Mucosa of stomach (tissue), 1 donor: ENCODE data around the gene NEK8.
"Not testable (repeated sequence)": the region's sequence is repeated elsewhere in the genome, so short reads cannot be mapped to it uniquely, and the experiment has no call there.

Experiments
- H3K27me3 ChIP-seq: one replicate; pipeline ENCODE4 v1.7.0; 2013; ENCODE audit warnings: mild to moderate bottlenecking, low read length; ENCODE audit not compliant: control insufficient read depth, insufficient read depth
- H3K36me3 ChIP-seq: one replicate; pipeline ENCODE4 v1.7.0; 2013; ENCODE audit warnings: low read length; ENCODE audit not compliant: control insufficient read depth, insufficient read depth
- H3K4me1 ChIP-seq: one replicate; pipeline ENCODE4 v1.7.0; 2013; ENCODE audit warnings: mild to moderate bottlenecking, low read length; ENCODE audit not compliant: control insufficient read depth, insufficient read depth
- H3K4me3 ChIP-seq: one replicate; pipeline ENCODE4 v1.7.0; 2013; ENCODE audit warnings: low read length
- H3K9ac ChIP-seq: one replicate; pipeline ENCODE4 v1.7.0; 2013; ENCODE audit warnings: mild to moderate bottlenecking, low read length, moderate library complexity
- H3K9me3 ChIP-seq: one replicate; pipeline ENCODE4 v1.7.0; 2013; ENCODE audit warnings: mild to moderate bottlenecking, low read length, moderate library complexity; ENCODE audit not compliant: control insufficient read depth
- donor health status: Pancreatic carcinoma.

Gene NEK8

DNA sequence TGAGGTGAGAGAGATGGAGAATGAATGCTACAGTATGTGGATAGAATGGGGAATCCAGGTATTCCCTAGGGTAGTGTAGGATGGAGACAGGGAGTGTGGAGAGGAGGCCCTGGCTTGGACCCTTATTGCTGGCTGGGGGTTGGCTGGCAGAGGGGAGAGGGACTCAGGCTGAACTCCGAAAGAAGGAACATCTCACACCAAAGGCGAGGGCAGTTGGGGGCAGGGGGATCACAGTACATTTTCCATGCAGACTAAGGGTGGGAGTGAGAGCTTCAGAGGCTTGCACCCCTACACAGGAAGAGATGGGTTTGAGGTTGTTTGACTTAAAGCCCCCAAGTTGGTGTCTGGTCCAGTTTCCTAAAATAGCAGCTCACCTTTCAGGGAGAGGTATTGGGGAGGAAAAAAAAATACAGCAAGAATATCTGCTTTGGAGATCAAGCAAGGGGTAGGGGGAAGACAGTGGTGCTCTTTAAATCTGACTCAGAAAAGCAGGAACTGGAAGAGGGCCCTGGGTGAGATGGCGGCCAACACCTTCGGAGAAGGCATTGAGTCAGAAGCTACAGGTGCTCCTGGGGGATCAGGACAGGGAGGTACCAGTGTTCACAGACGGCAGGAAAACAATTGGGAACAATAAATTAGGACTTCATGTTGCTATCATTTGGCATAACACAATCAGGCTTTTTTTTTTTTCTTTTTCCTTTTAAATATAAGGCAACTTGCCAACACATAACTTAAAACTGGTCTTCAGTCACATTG is 27.6 kb downstream of the NEK8 start:
- Histone ChIP-seq H3K36me3 (peaks cover 3% of the 10 kb centered on the region), H3K9me3 (no peaks in the 10 kb centered on the region), H3K27me3 (no peaks in the 10 kb centered on the region), H3K4me3 (no peak overlapping the region), H3K9ac (no peak overlapping the region), H3K4me1 (peaks cover 4% of the 10 kb centered on the region)

- peaks cover 3% of the 10 kb centered on the region for H3K36me3 ChIP-seq
- H3K27me3 ChIP-seq = no peaks in the 10 kb centered on the region
These were observed 30.0 kb downstream of the NEK8 start for GRCh38 chr17:28758411-28759121.

DNA sequence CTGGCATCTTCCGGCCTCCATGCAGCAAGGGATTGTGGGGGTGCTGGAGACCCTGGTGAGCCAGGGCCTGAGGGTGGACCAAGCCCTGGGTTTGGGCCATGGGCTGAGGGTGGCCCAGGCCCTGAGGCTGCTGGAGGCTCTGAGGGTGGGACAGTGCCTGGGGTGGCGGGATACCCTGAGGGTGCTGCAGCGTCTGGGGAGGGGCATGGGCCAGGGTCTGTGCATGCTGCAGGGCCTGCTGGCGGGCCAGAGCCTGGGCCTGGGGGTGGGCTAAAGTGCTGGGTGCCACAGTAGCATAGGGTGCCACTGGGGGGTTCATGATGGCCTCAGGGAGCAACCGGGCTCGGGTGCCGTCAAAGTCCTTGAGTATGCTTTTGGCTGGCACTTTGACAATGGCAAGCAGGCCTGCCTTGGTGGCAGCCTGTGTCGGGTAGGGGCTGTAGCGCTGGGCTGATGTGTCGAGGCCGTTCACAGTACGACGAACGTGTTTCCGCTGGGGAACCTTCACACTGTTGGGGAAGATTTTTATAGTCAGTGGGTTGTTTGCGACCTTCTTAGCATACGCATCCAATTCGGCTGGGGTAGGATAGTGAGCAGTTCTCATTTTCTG is 30.8 kb downstream of the NEK8 start:
- H3K9me3 ChIP-seq = no peaks in the 10 kb centered on the region
- H3K4me3 ChIP-seq = no peak overlapping the region
- no peak overlapping the region for H3K9ac ChIP-seq
- H3K27me3 ChIP-seq = no peaks in the 10 kb centered on the region
- peaks cover 7% of the 10 kb centered on the region for H3K4me1 ChIP-seq
- H3K36me3 ChIP-seq = peaks cover 3% of the 10 kb centered on the region

More at GRCh38 chr17:28758411-28759121, 30.0 kb downstream of the NEK8 start:
- Histone ChIP-seq H3K9ac (no peak overlapping the region), H3K9me3 (no peaks in the 10 kb centered on the region), H3K4me3 (no peak overlapping the region), H3K4me1 (peaks cover 7% of the 10 kb centered on the region)

DNA sequence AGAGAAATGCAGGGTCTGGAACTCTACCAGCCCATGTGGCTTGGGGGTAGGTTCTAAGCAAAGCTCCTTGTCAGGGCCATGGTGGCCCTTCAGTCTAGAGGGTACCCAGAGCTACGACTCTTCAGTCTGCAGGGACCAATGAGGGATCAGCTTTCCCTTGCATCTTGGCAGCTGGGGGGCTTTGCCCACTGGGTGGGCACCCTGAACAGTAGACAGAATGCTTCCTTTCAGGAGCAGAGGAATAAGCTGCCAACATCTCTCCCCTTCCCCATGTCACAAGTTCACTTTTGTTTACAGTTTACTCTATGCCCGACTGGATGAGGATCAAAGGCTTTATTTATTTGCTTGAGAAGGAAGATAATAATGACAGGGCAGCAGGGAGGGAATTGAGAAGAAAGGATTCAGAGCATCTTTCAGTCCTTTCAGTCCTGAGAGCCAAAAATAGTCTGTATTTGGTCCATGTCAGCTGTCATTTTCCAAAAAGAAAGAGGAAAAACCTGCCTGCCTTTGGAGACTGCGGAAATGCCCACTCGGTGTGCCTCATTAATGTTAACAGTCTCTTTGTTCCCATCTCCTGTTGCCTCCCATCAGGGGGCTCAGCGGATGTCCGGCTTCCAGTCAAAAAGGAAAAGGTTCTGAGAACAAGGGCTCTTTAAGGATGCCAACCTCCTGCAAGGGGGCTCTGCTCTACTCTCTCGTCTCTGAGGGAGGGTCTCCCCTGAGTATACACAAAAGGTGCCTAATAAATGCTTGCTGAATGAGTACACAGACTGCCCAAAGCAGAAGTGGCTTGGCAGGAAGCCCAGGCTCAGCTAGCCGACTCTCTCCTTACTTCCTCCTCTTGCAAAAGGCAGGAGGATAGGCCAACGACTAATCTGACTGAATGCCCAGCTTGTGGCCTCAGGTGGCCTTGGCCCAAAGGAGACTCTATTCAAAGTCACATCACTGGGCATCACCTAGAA is 32.3 kb downstream of the NEK8 start:
- no peak overlapping the region for H3K4me3 ChIP-seq
- no peaks in the 10 kb centered on the region for H3K27me3 ChIP-seq
- H3K9ac ChIP-seq = no peak overlapping the region
- H3K9me3 ChIP-seq = no peaks in the 10 kb centered on the region
- peaks cover 7% of the 10 kb centered on the region for H3K4me1 ChIP-seq
- peaks cover 3% of the 10 kb centered on the region for H3K36me3 ChIP-seq

DNA sequence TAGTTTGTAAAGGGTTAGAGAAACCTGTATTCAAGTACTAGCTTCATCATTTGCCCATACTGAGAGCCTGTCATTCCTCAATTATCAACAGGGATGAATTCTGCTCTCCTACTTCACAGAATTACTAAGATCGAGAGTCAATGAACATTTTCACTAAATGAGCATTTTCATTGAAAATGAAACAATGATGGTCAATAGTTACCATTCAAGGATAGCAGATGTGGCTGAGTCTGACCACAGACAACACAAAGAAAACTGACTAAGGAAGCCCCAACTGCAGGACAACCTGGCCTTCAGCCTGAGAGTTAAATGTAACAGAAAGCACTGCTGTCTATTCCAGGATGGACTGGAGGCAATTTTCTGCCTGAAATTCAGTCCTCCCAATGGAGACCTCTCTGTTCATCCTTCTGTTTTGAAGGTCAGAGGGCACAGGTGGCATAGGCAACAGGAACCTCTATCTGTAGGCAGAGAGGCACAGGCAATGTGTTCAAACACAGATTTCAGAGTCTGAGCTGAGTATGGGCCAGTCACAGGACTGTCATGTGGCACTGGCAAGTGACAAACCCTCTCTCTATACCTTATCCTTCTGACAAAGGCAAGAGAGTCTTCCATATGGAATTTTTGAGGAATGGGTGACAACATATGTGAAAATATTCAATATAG is 34.7 kb downstream of the NEK8 start:
- H3K27me3 ChIP-seq = no peaks in the 10 kb centered on the region
- H3K4me1 ChIP-seq = peaks cover 7% of the 10 kb centered on the region
- no peaks in the 10 kb centered on the region for H3K36me3 ChIP-seq
- H3K4me3 ChIP-seq = no peak overlapping the region
- no peaks in the 10 kb centered on the region for H3K9me3 ChIP-seq
- H3K9ac ChIP-seq = no peak overlapping the region

DNA sequence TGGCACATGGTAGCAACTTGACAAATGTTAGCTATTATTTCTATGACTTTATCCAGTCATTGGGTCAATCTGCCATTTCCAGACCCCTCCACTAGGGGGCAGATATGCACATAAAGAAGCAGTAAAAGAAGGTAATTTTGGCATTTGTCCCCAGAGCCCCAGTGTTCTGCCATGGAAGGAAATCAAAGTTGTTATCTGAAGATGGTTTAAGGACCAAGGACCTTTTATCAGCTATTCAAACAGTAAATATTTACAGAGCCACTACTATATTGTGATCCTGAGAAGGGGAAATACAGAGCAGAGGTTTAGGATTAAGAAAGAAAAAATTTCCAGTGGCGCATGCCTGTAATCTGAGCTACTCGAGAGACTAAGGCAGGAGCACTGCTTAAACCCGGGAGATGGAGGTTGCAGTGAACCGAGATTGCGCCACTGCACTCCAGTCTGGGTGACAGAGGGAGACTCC is 35.2 kb downstream of the NEK8 start:
- Histone ChIP-seq H3K4me1 (peaks cover 7% of the 10 kb centered on the region), H3K9ac (no peak overlapping the region), H3K27me3 (no peaks in the 10 kb centered on the region), H3K4me3 (no peak overlapping the region), H3K9me3 (no peaks in the 10 kb centered on the region), H3K36me3 (no peaks in the 10 kb centered on the region)

- Histone ChIP-seq H3K4me3 (no peak overlapping the region), H3K36me3 (no peaks in the 10 kb centered on the region), H3K4me1 (peaks cover 7% of the 10 kb centered on the region), H3K27me3 (no peaks in the 10 kb centered on the region), H3K9ac (no peak overlapping the region), H3K9me3 (no peaks in the 10 kb centered on the region)
These were observed 36.5 kb downstream of the NEK8 start for GRCh38 chr17:28765038-28765437.

- Histone ChIP-seq H3K4me3 (no peak overlapping the region), H3K9me3 (no peaks in the 10 kb centered on the region), H3K27me3 (no peaks in the 10 kb centered on the region), H3K4me1 (no peaks in the 10 kb centered on the region), H3K9ac (no peak overlapping the region), H3K36me3 (no peaks in the 10 kb centered on the region)
These were observed 45.1 kb downstream of the NEK8 start for GRCh38 chr17:28773736-28774135.

GRCh38 chr17:28774206-28774605 is 45.6 kb downstream of the NEK8 start:
- Histone ChIP-seq H3K36me3 (no peaks in the 10 kb centered on the region), H3K9me3 (no peaks in the 10 kb centered on the region), H3K4me1 (no peaks in the 10 kb centered on the region), H3K27me3 (no peaks in the 10 kb centered on the region), H3K4me3 (no peak overlapping the region), H3K9ac (no peak overlapping the region)

DNA sequence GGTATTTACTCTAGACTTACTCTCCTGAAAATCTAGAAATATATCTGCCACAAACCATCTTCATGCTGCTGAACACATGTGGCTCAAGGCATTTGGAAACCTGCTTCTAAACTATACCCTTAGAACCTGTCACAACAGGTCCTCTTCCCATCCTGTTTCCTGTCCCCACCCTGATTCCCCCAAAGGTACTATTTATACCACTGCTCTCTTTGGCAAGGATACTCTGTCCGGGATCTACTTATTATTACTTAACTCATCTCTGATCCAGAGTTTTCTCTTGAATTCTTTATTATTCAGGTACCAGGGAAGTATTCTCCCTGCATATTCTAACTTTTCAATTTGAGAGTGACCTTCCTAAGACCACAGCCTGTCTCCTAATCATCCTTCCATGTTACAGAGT is 48.6 kb downstream of the NEK8 start:
- Histone ChIP-seq H3K9ac (no peak overlapping the region), H3K27me3 (no peaks in the 10 kb centered on the region), H3K4me3 (no peak overlapping the region), H3K9me3 (no peaks in the 10 kb centered on the region), H3K4me1 (no peaks in the 10 kb centered on the region), H3K36me3 (no peaks in the 10 kb centered on the region)

DNA sequence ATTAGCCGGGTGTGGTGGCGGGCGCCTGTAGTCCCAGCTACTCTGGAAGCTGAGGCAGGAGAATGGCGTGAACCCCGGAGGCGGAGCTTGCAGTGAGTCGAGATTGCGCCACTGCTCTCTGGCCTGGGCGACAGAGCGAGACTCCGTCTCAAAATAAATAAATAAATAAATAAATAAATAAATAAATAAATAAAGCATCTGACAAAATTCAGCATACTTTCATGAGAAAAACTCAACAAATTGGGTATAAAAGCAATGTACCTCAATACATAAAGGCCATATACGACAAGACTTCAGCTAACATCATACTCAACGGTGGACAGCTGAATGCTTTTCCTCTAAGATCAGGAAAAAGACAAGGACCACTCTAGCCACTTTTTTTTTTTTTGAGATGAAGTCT is 51.0 kb downstream of the NEK8 start:
- H3K36me3 ChIP-seq, H3K9me3 ChIP-seq, H3K4me1 ChIP-seq, H3K4me3 ChIP-seq, H3K9ac ChIP-seq, H3K27me3 ChIP-seq: not testable (repeated sequence)
